Keratinocyte (primary cell): ENCODE data around the gene TLE1.

Experiments
- CTCF ChIP-seq, 3 experiments: IDR thresholded peaks in 1 of 3; conservative IDR thresholded peaks in 1 of 3; optimal IDR thresholded peaks in 1 of 3; 2 replicates in 2 of 3; 3 replicates in 1 of 3; pipeline versions ENCODE3 to v1.5.1; 2011; ENCODE audit warnings: low read length in 3 of 3, mild to moderate bottlenecking in 3 of 3, moderate library complexity in 2 of 3, control low read depth in 1 of 3, inconsistent platforms in 1 of 3; ENCODE audit not compliant: insufficient read depth in 2 of 3; ENCODE audit errors: extremely low read depth in 1 of 3
- EZH2 ChIP-seq: IDR thresholded peaks from one replicate; pipeline ENCODE4 v1.6.1; 2012; ENCODE audit warnings: inconsistent platforms, mild to moderate bottlenecking, low read length, moderate library complexity

GRCh38 chr9:81592887-81593266 is 96.5 kb downstream of the TLE1 start:
- TF ChIP-seq CTCF (optimal IDR thresholded peaks at IDR 0.05 in 1 of 3, IDR thresholded peaks at IDR 0.05 in 1 of 3, conservative IDR thresholded peaks at IDR 0.05 in 1 of 3; ENCODE audit: extremely low read depth in 1 of 3, insufficient read depth in 2 of 3, low read length in 3 of 3): no peak
- TF ChIP-seq EZH2: no peak
